Ectodermal cell (in vitro differentiated cells): Measurements from ENCODE around the gene SHPK.
A peak's percentile ranks its signal among the peaks of the same experiment; 100 is the strongest.

Experiments
- H3K27ac ChIP-seq: 2 replicates; pipeline ENCODE4 v1.7.0; 2013; ENCODE audit warnings: mild to moderate bottlenecking, low read depth, low read length; ENCODE audit not compliant: insufficient read depth, poor library complexity, severe bottlenecking
- H3K27me3 ChIP-seq: 2 replicates; pipeline ENCODE4 v1.7.0; 2013; ENCODE audit warnings: mild to moderate bottlenecking, low read length; ENCODE audit not compliant: insufficient read depth, control insufficient read depth, poor library complexity, severe bottlenecking
- H3K36me3 ChIP-seq: one replicate; pipeline ENCODE4 v1.7.0; 2013; ENCODE audit warnings: low read length; ENCODE audit not compliant: control insufficient read depth, insufficient read depth
- H3K4me1 ChIP-seq: one replicate; pipeline ENCODE4 v1.7.0; 2013; ENCODE audit warnings: low read length; ENCODE audit not compliant: control insufficient read depth, insufficient read depth
- H3K4me3 ChIP-seq: 2 replicates; pipeline ENCODE4 v1.7.0; 2013; ENCODE audit warnings: low read depth, low read length, control low read depth; ENCODE audit not compliant: insufficient read depth
- H3K9me3 ChIP-seq: 2 replicates; pipeline ENCODE4 v1.7.0; 2013; ENCODE audit warnings: mild to moderate bottlenecking, low read length, moderate library complexity; ENCODE audit not compliant: control insufficient read depth
- WGBS, 2 experiments: methylation state at CpG; one replicate each; pipeline ENCODE4 v1.1.7; 2013; ENCODE audit warnings: missing lambda C conversion rate in 2 of 2; 5-methylcytosine and 5-hydroxymethylcytosine counted together

The SHPK gene

DNA sequence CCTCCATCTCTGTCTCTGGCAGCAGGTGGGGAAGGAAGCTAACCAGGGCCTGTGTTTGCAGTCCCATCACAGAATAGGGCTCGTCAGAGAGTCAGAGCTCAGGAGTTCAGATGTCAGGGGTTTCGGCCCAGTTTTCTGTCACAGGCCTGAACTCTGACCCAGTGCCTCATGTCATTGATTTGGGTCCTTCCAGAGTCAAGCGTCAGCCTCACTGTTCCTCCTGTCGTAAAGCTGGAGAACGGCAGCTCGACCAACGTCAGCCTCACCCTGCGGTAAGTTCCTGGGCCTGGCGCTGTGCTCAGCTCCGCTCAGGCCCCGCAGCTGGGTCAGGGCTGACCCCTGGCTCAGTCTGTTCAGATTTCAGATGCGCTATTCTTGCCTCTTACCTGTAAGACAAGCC is 11.2 kb upstream of the SHPK start:
- no peaks in the 10 kb centered on the region for H3K36me3 ChIP-seq
- no peak overlapping the region for H3K4me3 ChIP-seq
- H3K4me1 ChIP-seq, result no peaks in the 10 kb centered on the region
- H3K27ac ChIP-seq, result no peak overlapping the region
- no peaks in the 10 kb centered on the region for H3K9me3 ChIP-seq
- 92 to 94% methylated on average over 12 of the region's 12 CpGs for WGBS, 2 experiments
- H3K27me3 ChIP-seq, result no peaks in the 10 kb centered on the region

- no peaks in the 10 kb centered on the region for H3K9me3 ChIP-seq
- H3K36me3 ChIP-seq, result no peaks in the 10 kb centered on the region
- WGBS, 2 experiments, result 57 to 58% methylated on average over 5 of the region's 5 CpGs
- no peak overlapping the region for H3K27ac ChIP-seq
- H3K4me3 ChIP-seq, result no peak overlapping the region
- peaks cover 2% of the 10 kb centered on the region for H3K4me1 ChIP-seq
- H3K27me3 ChIP-seq, result no peaks in the 10 kb centered on the region
These were observed 9.3 kb upstream of the SHPK start for GRCh38 chr17:3645310-3645709.

DNA sequence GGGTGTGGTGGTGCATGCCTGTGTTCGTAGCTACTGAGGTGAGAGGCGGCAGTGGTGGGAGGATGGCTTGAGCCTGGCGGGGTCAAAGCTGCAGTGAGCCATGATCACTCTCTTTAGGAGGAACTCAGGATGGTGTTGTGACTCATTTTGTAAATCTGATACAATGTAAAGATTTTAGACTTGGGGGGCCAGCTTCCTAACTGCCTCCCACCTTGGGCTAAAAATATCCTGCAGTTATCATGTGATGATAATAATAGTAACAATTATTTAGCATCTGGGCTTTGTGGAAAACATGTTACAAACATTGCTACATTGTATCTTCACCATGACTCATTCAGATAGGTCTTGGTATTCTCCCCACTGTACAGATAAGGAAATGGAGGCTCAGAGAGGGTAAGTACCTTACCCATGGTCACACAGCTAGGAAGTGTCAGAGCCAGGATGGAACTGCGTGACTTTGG is 7.9 kb upstream of the SHPK start:
- no peak overlapping the region for H3K4me3 ChIP-seq
- 94% methylated on average over 4 of the region's 4 CpGs for WGBS, 2 experiments
- H3K27me3 ChIP-seq, result no peaks in the 10 kb centered on the region
- peaks cover 4% of the 10 kb centered on the region for H3K4me1 ChIP-seq
- no peaks in the 10 kb centered on the region for H3K9me3 ChIP-seq
- no peaks in the 10 kb centered on the region for H3K36me3 ChIP-seq
- no peak overlapping the region for H3K27ac ChIP-seq

DNA sequence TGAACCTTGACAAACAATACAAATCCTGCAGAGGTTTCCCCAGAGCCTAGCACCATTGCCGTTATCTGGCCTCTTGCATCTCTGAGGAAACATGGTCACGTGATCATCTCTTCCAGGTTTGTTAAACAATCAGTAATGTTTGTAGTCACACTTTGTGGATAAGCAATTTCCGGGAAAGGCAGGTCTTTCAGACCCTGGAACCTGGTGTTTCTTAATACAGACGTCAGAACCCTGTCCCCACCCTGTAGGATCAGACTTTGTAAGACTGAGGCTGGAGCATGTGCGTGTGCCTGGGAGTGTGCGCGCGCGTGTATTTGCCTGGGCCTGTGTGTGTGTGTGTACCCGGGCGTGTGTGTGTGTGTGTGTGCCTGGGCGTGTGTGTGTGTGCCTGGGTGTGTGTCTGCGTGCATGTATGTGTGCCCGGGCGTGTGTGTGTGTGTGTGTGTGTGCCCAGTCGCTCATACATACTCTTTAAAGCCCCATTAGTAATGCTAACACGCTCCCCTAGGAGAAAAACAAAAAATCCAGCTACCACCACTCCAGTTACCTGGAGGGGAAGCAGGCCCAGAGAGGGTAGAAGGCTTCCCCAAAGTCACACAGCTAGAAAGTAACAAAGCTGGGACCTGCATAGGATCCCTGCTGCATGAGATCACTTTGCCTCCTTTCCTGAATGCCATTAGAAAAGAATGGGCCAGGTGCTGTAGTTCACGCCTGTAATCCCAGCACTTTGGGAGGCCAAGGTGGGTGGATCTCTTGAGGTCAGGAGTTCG is 5.9 kb upstream of the SHPK start:
- 83 to 85% methylated on average over 16 to 17 of the region's 19 CpGs for whole genome bisulfite sequencing, 2 experiments
- no peak overlapping the region for H3K4me3 ChIP-seq
- no peaks in the 10 kb centered on the region for H3K27me3 ChIP-seq
- peaks cover 10% of the 10 kb centered on the region for H3K4me1 ChIP-seq
- no peaks in the 10 kb centered on the region for H3K36me3 ChIP-seq
- H3K27ac ChIP-seq, result no peak overlapping the region
- H3K9me3 ChIP-seq, result no peaks in the 10 kb centered on the region

GRCh38 chr17:3641014-3641413 is 5.0 kb upstream of the SHPK start:
- H3K4me3 ChIP-seq, result no peak overlapping the region
- no peaks in the 10 kb centered on the region for H3K9me3 ChIP-seq
- H3K27ac ChIP-seq, result no peak overlapping the region
- 72 to 73% methylated on average over 3 of the region's 3 CpGs for WGBS, 2 experiments
- peaks cover 10% of the 10 kb centered on the region for H3K4me1 ChIP-seq
- no peaks in the 10 kb centered on the region for H3K36me3 ChIP-seq
- H3K27me3 ChIP-seq, result no peaks in the 10 kb centered on the region

- H3K27me3 ChIP-seq, result no peaks in the 10 kb centered on the region
- no peaks in the 10 kb centered on the region for H3K36me3 ChIP-seq
- no peak overlapping the region for H3K4me3 ChIP-seq
- WGBS, 2 experiments, result 68 to 76% methylated on average over 7 of the region's 7 CpGs
- no peaks in the 10 kb centered on the region for H3K9me3 ChIP-seq
- H3K27ac ChIP-seq, result no peak overlapping the region
- H3K4me1 ChIP-seq, result peaks cover 10% of the 10 kb centered on the region
These were observed 4.0 kb upstream of the SHPK start for GRCh38 chr17:3639981-3640596.

- H3K27ac ChIP-seq, result no peak overlapping the region
- no peaks in the 10 kb centered on the region for H3K9me3 ChIP-seq
- peaks cover 15% of the 10 kb centered on the region for H3K4me1 ChIP-seq
- peaks cover 4% of the 10 kb centered on the region for H3K36me3 ChIP-seq
- 2 to 3% methylated on average over 31 of the region's 31 CpGs for WGBS, 2 experiments
- H3K27me3 ChIP-seq, result no peaks in the 10 kb centered on the region
- H3K4me3 ChIP-seq, result peak overlapping the region; percentile 78
These were observed 891 bp upstream of the SHPK start for GRCh38 chr17:3636908-3637373.

- WGBS, 2 experiments, result 25% methylated on average over 38 of the region's 38 CpGs
- Histone ChIP-seq H3K4me1 (peaks cover 15% of the 10 kb centered on the region), H3K36me3 (peaks cover 4% of the 10 kb centered on the region), H3K4me3 (peak overlapping the region; percentile 78), H3K27me3 (no peaks in the 10 kb centered on the region), H3K9me3 (no peaks in the 10 kb centered on the region), H3K27ac (no peak overlapping the region)
These were observed 436 bp downstream of the SHPK start for GRCh38 chr17:3635474-3636153.

DNA sequence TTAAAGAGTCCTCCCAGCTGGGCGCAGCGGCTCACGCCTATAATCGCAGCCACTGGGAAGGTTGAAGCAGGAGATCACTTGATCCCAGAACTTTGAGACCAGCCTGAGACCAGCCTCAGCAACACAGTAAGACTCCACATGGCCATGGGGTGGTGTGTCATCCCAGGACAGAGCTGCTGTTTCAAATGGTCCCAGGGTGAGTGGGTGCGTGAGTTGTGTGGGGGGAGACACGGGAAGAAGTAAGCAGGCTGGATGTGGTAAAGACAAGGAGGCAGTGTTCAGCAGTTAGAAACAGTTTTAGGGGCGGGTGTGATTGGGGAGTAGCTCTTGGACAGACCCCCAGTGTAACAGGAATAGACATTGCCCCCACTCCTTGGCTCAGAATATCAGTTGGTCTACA is 3.8 kb downstream of the SHPK start:
- Histone ChIP-seq H3K27me3 (no peaks in the 10 kb centered on the region), H3K27ac (no peak overlapping the region), H3K9me3 (no peaks in the 10 kb centered on the region), H3K4me1 (peaks cover 5% of the 10 kb centered on the region), H3K4me3 (no peak overlapping the region), H3K36me3 (peaks cover 8% of the 10 kb centered on the region)
- WGBS, 2 experiments, result 96 to 97% methylated on average over 7 of the region's 7 CpGs

GRCh38 chr17:3630781-3631180 is 5.3 kb downstream of the SHPK start:
- Histone ChIP-seq H3K9me3 (no peaks in the 10 kb centered on the region), H3K4me1 (peaks cover 5% of the 10 kb centered on the region), H3K27me3 (no peaks in the 10 kb centered on the region), H3K4me3 (no peak overlapping the region), H3K36me3 (peaks cover 12% of the 10 kb centered on the region), H3K27ac (no peak overlapping the region)
- WGBS, 2 experiments, result 93 to 96% methylated on average over 10 of the region's 10 CpGs
